ENCODE data around the gene VARS2. TPM values are rescaled to one million over a fixed set of nuclear protein-coding genes. Genes with fewer than 3 reads are reported as not detected.

The VARS2 gene
- polyA plus RNA-seq, 1 of the 3 experiments (the other 2 are of a cell fraction), result 31.2 TPM

DNA sequence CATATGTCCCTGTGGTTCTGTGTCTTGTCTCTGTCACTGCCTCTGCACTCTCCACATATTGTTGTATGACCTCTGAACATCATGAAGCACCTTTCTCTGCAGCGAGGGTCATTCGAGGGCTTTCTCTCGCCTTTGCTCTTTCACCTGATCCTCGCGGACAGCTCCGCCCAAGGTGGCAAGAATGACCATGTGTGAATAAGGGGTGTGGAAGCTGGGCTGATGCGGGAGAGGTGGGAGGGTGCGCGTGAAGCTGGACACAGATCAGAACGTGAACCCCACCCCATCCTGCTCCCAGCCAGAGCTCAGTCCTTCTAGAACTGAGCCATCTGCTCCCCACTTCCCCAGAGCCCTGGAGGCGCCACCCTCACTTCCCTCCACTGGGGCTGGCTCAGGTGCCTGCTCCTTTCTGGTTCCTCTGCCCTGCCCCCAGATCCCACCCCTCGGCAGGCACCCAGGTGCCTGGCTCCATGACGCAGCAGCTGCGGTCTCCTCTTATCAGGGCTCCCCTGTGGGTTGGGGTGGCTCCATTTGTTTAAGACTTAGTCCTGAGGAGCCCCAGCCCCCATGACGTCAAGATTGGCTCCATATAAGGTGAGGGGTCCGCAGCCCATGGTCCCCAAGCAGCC is 26.4 kb downstream of the VARS2 start, which contains the start of gene MUCL3:
Gene MUCL3 (plus strand): TSS at position 613 of the 626 bp plus-strand sequence. CDS start 27 bp downstream, outside the sequence.
- ChIA-PET CTCF (interaction anchor here (1.1 to 2.2 kb wide), 2 partner anchors 9 to 139 kb away, joined by 3 to 6 read pairs; partner anchors contain the start of gene SFTA2), POLR2A (no interaction called here)
- Histone ChIP-seq H3K9me3 (no peaks in the 10 kb centered on the region), H3K4me1 (ENCODE audit: control insufficient read depth in 1 of 2, insufficient read depth in 2 of 2, low read depth in 1 of 2, low read length in 1 of 2) (peaks cover 0 to 4% of the 10 kb centered on the region in 2 experiments; a peak in 1 of 4 replicates), H3F3A (replicated peaks; ENCODE audit: insufficient read depth) (no peaks in the 10 kb centered on the region), H4K20me1 (ENCODE audit: insufficient read depth) (no peaks in the 10 kb centered on the region), H3K9me2 (no peaks in the 10 kb centered on the region), H3K36me3 (replicated peaks in 1 of 2; ENCODE audit: control insufficient read depth in 1 of 2, insufficient read depth in 2 of 2, low read length in 1 of 2) (no peaks in the 10 kb centered on the region), H2AFZ (ENCODE audit: low read depth) (no peak within 1 kb of the TSS), H3K9ac (no peak within 1 kb of the TSS), H3K4me3 (ENCODE audit: low read depth in 2 of 2, low read length in 1 of 2) (no peak within 1 kb of the TSS), H3K27ac (ENCODE audit: low read depth in 2 of 2, low read length in 1 of 2) (no peak within 1 kb of the TSS), H3K4me2 (no peak within 1 kb of the TSS), H3K79me2 (ENCODE audit: insufficient read depth) (no peaks in the 10 kb centered on the region), H3K27me3 (ENCODE audit: insufficient read depth) (no peaks in the 10 kb centered on the region; the same call in 1 of the 2 replicates)
- no peak for DNase-seq
- no peak for TF ChIP-seq YY1 (IDR thresholded peaks at IDR 0.05; ENCODE audit: low read depth)
- no peak for TF ChIP-seq RXRA (IDR thresholded peaks at IDR 0.05; ENCODE audit: borderline replicate concordance, low read depth)
- no peak for TF ChIP-seq NFIC (IDR thresholded peaks at IDR 0.05; ENCODE audit: borderline replicate concordance)
- TF ChIP-seq SMC3 (IDR thresholded peaks at IDR 0.05; ENCODE audit: low read depth, low read length), result no peak
- TF ChIP-seq EZH2phosphoT487 (IDR thresholded peaks at IDR 0.05; ENCODE audit: borderline replicate concordance, low read depth), result no peak
- TF ChIP-seq, protein P1, sequence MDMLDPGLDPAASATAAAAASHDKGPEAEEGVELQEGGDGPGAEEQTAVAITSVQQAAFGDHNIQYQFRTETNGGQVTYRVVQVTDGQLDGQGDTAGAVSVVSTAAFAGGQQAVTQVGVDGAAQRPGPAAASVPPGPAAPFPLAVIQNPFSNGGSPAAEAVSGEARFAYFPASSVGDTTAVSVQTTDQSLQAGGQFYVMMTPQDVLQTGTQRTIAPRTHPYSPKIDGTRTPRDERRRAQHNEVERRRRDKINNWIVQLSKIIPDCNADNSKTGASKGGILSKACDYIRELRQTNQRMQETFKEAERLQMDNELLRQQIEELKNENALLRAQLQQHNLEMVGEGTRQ (IDR thresholded peaks at IDR 0.05; ENCODE audit: borderline replicate concordance, low read depth, low read length), result no peak
- no peak for TF ChIP-seq MEF2A (IDR thresholded peaks at IDR 0.05; ENCODE audit: borderline replicate concordance, low read depth)
- no peak for TF ChIP-seq JUND (IDR thresholded peaks at IDR 0.05)
- WGBS (ENCODE audit: low lambda C conversion rate), result 43% methylated on average over 10 of the region's 16 CpGs

DNA sequence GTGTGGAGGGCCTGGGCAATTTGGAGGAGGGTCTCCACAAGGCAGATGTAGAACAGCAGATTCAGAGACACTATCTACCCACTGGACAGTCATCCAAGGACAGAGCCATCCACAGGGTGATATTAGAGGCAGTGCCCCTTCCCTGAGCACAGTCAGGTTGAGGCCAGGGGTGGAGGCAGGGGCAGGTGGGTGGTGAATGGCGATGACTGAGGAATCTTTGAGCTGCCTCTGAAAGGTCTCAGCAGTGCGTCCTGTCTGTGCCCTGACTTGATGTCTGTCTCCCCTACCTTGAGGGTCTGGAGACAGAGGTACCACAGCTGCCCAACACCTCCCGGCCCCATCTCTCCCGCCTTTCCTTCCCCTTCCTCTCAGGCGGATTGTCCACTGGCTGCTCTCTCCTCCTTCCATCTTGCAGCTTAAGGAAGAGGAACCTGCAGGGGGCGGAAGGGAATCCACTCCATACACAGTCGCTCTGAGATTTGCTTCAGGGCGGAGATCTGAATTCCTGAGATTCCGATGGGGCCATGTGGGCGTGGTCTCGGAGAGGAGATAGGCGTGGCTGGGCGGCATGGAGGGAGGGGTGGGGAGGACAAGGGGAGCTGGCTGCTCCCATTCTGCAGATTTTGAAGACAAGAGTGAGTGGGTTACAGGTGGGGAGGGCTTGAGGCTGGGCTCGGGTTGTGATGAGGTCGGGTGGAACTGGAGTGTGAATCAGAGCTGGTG is 28.5 kb downstream of the VARS2 start:
- Histone ChIP-seq H3K4me2 (peak overlapping the region; percentile 65), H4K20me1 (ENCODE audit: insufficient read depth) (no peaks in the 10 kb centered on the region), H3K36me3 (replicated peaks in 1 of 2; ENCODE audit: control insufficient read depth in 1 of 2, insufficient read depth in 2 of 2, low read length in 1 of 2) (no peaks in the 10 kb centered on the region), H3K27me3 (ENCODE audit: insufficient read depth) (peaks cover 11% of the 10 kb centered on the region; the same call in 1 of the 2 replicates), H3K9me3 (no peaks in the 10 kb centered on the region), H3K9ac (no peak overlapping the region), H3K9me2 (no peaks in the 10 kb centered on the region), H3K4me1 (ENCODE audit: control insufficient read depth in 1 of 2, insufficient read depth in 2 of 2, low read depth in 1 of 2, low read length in 1 of 2) (peaks cover 0 to 4% of the 10 kb centered on the region in 2 experiments; a peak in 1 of 4 replicates), H3K27ac (ENCODE audit: low read depth in 2 of 2, low read length in 1 of 2) (no peak overlapping the region), H3K4me3 (ENCODE audit: low read depth in 2 of 2, low read length in 1 of 2) (peak overlapping the region in 1 of 2 experiments; percentile 35; a peak in 1 of 4 replicates), H2AFZ (ENCODE audit: low read depth) (peak overlapping the region; percentile 89; the same call in 1 of the 2 replicates), H3K79me2 (ENCODE audit: insufficient read depth) (no peaks in the 10 kb centered on the region), H3F3A (replicated peaks; ENCODE audit: insufficient read depth) (no peaks in the 10 kb centered on the region)
- DNase-seq, result peak; percentile 41
- POLR2A ChIA-PET, result interaction anchor here (0.6 kb wide), 1 partner anchor 24 kb away, joined by 3 read pairs; no protein-coding TSS in a partner anchor
- 2% methylated on average over 14 of the region's 15 CpGs for WGBS (ENCODE audit: low lambda C conversion rate)
- CTCF ChIA-PET, result interaction anchor here (0.7 to 1.4 kb wide), 2 partner anchors 17 to 18 kb away, joined by 3 read pairs; no protein-coding TSS in a partner anchor
- TF ChIP-seq TEAD4 (IDR thresholded peaks at IDR 0.05; ENCODE audit: borderline replicate concordance, insufficient read depth) (peak; percentile 85), EZH2phosphoT487 (IDR thresholded peaks at IDR 0.05; ENCODE audit: borderline replicate concordance, low read depth) (no peak), RFX5 (IDR thresholded peaks at IDR 0.05; ENCODE audit: low read length) (no peak), RAD21 (IDR thresholded peaks at IDR 0.05; ENCODE audit: low read length) (peak; percentile 35), TCF12 (IDR thresholded peaks at IDR 0.05) (0 out of 2 replicates have a peak, but pooled peaks have one; percentile 15), MXI1 (IDR thresholded peaks at IDR 0.05; ENCODE audit: low read depth, low read length) (no peak), RCOR1 (IDR thresholded peaks at IDR 0.05; ENCODE audit: low read length) (no peak), MEF2A (IDR thresholded peaks at IDR 0.05; ENCODE audit: borderline replicate concordance, low read depth) (no peak), YY1 (IDR thresholded peaks at IDR 0.05; ENCODE audit: low read depth) (peak; percentile 59; the same call in 1 of the 2 replicates), EP300 (IDR thresholded peaks at IDR 0.05; ENCODE audit: borderline replicate concordance in 1 of 2, low read depth in 1 of 2, low read length in 1 of 2) (no peak), JUND (IDR thresholded peaks at IDR 0.05) (no peak)
- TF ChIP-seq, protein P2, sequence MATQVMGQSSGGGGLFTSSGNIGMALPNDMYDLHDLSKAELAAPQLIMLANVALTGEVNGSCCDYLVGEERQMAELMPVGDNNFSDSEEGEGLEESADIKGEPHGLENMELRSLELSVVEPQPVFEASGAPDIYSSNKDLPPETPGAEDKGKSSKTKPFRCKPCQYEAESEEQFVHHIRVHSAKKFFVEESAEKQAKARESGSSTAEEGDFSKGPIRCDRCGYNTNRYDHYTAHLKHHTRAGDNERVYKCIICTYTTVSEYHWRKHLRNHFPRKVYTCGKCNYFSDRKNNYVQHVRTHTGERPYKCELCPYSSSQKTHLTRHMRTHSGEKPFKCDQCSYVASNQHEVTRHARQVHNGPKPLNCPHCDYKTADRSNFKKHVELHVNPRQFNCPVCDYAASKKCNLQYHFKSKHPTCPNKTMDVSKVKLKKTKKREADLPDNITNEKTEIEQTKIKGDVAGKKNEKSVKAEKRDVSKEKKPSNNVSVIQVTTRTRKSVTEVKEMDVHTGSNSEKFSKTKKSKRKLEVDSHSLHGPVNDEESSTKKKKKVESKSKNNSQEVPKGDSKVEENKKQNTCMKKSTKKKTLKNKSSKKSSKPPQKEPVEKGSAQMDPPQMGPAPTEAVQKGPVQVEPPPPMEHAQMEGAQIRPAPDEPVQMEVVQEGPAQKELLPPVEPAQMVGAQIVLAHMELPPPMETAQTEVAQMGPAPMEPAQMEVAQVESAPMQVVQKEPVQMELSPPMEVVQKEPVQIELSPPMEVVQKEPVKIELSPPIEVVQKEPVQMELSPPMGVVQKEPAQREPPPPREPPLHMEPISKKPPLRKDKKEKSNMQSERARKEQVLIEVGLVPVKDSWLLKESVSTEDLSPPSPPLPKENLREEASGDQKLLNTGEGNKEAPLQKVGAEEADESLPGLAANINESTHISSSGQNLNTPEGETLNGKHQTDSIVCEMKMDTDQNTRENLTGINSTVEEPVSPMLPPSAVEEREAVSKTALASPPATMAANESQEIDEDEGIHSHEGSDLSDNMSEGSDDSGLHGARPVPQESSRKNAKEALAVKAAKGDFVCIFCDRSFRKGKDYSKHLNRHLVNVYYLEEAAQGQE (IDR thresholded peaks at IDR 0.05; ENCODE audit: low read depth, low read length), result no peak
- TF ChIP-seq, protein P3, sequence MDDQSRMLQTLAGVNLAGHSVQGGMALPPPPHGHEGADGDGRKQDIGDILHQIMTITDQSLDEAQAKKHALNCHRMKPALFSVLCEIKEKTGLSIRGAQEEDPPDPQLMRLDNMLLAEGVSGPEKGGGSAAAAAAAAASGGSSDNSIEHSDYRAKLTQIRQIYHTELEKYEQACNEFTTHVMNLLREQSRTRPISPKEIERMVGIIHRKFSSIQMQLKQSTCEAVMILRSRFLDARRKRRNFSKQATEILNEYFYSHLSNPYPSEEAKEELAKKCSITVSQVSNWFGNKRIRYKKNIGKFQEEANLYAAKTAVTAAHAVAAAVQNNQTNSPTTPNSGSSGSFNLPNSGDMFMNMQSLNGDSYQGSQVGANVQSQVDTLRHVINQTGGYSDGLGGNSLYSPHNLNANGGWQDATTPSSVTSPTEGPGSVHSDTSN (IDR thresholded peaks at IDR 0.05), result no peak
- TF ChIP-seq, protein P4, sequence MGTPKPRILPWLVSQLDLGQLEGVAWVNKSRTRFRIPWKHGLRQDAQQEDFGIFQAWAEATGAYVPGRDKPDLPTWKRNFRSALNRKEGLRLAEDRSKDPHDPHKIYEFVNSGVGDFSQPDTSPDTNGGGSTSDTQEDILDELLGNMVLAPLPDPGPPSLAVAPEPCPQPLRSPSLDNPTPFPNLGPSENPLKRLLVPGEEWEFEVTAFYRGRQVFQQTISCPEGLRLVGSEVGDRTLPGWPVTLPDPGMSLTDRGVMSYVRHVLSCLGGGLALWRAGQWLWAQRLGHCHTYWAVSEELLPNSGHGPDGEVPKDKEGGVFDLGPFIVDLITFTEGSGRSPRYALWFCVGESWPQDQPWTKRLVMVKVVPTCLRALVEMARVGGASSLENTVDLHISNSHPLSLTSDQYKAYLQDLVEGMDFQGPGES (IDR thresholded peaks at IDR 0.05; ENCODE audit: low read depth, low read length), result no peak
